SK-N-MC (cell line): ENCODE results near the gene FRMD4A.

Experiments
- DNase-seq: peaks from one replicate; pipeline ENCODE4 v3.0.0-alpha.2; 2011; ENCODE audit warnings: low read depth, low spot score
- H3K27ac ChIP-seq: fragments of 200-600 bp; sonication (generic); 2 replicates; pipeline ENCODE4 v1.5.1; 2016; ENCODE audit warnings: mixed run types
- H3K36me3 ChIP-seq: fragments of 200-600 bp; sonication (generic); 2 replicates; pipeline ENCODE4 v1.6.1; 2017; ENCODE audit warnings: antibody characterized with exemption, low read length, mixed read lengths; ENCODE audit not compliant: insufficient read depth
- H3K4me3 ChIP-seq: fragments of 200-600 bp; sonication (generic); 2 replicates; pipeline ENCODE4 v1.5.1; 2016
- H3K9ac ChIP-seq: fragments of 200-600 bp; sonication (generic); 2 replicates; pipeline ENCODE4 v1.8.0; 2017; ENCODE audit warnings: mixed run types, mixed read lengths; ENCODE audit not compliant: insufficient read length
- H3K9me3 ChIP-seq: fragments of 200-600 bp; sonication (generic); 2 replicates; pipeline ENCODE4 v1.6.1; 2017; ENCODE audit warnings: low read depth, mild to moderate bottlenecking, antibody characterized with exemption, low read length, moderate library complexity, mixed read lengths
- EZH2 ChIP-seq: fragments of 200-600 bp; sonication (generic); IDR thresholded peaks from one replicate; pipeline ENCODE4 v1.6.1; 2017; ENCODE audit warnings: antibody characterized with exemption
- FOXP2 ChIP-seq: optimal IDR thresholded peaks from 2 replicates; pipeline ENCODE3; 2011; ENCODE audit warnings: mild to moderate bottlenecking, moderate library complexity; ENCODE audit not compliant: insufficient read depth; ENCODE audit errors: extremely low read length, control extremely low read depth
- POLR2AphosphoS5 ChIP-seq: IDR thresholded peaks from 2 replicates; pipeline ENCODE4 v1.6.1; 2012; ENCODE audit warnings: mild to moderate bottlenecking, low read depth, low read length, borderline replicate concordance

Gene FRMD4A

GRCh38 chr10:13731799-13732198, 598.9 kb downstream of the FRMD4A start:
- Histone ChIP-seq H3K9me3 (no peaks in the 10 kb centered on the region), H3K36me3 (no peaks in the 10 kb centered on the region)
- DNase-seq, result no peak

GRCh38 chr10:13730956-13731355, 599.8 kb downstream of the FRMD4A start:
- TF ChIP-seq EZH2 (no peak), FOXP2 (no peak), POLR2AphosphoS5 (no peak)
- H3K27ac ChIP-seq, result no peak overlapping the region
- H3K9me3 ChIP-seq, result no peaks in the 10 kb centered on the region
- no peak for DNase-seq
- no peak overlapping the region for H3K9ac ChIP-seq
- no peak overlapping the region for H3K4me3 ChIP-seq
- H3K36me3 ChIP-seq, result no peaks in the 10 kb centered on the region

More at GRCh38 chr10:13731799-13732198, 598.9 kb downstream of the FRMD4A start:
- TF ChIP-seq POLR2AphosphoS5, result no peak
- TF ChIP-seq FOXP2, result no peak
- no peak for TF ChIP-seq EZH2
- no peak overlapping the region for H3K27ac ChIP-seq
- no peak overlapping the region for H3K9ac ChIP-seq
- no peak overlapping the region for H3K4me3 ChIP-seq

- H3K9me3 ChIP-seq, result no peaks in the 10 kb centered on the region
- no peaks in the 10 kb centered on the region for H3K36me3 ChIP-seq
- DNase-seq, result no peak
- TF ChIP-seq EZH2, result no peak
- no peak for TF ChIP-seq POLR2AphosphoS5
- TF ChIP-seq FOXP2, result no peak
- no peak overlapping the region for H3K4me3 ChIP-seq
- H3K27ac ChIP-seq, result no peak overlapping the region
- no peak overlapping the region for H3K9ac ChIP-seq
These were observed 600.4 kb downstream of the FRMD4A start for GRCh38 chr10:13730306-13730652.

GRCh38 chr10:13729586-13730305, 601.0 kb downstream of the FRMD4A start:
- no peak overlapping the region for H3K9ac ChIP-seq
- no peaks in the 10 kb centered on the region for H3K9me3 ChIP-seq
- no peak overlapping the region for H3K4me3 ChIP-seq
- no peak overlapping the region for H3K27ac ChIP-seq
- no peaks in the 10 kb centered on the region for H3K36me3 ChIP-seq
- TF ChIP-seq POLR2AphosphoS5, result no peak
- no peak for TF ChIP-seq FOXP2
- no peak for TF ChIP-seq EZH2
- no peak for DNase-seq

GRCh38 chr10:13728898-13729535, 601.7 kb downstream of the FRMD4A start:
- no peak for DNase-seq
- H3K27ac ChIP-seq, result no peak overlapping the region
- H3K36me3 ChIP-seq, result no peaks in the 10 kb centered on the region
- TF ChIP-seq EZH2 (no peak), FOXP2 (no peak), POLR2AphosphoS5 (no peak)
- no peak overlapping the region for H3K9ac ChIP-seq
- no peak overlapping the region for H3K4me3 ChIP-seq
- no peaks in the 10 kb centered on the region for H3K9me3 ChIP-seq

GRCh38 chr10:13725594-13725993, 605.1 kb downstream of the FRMD4A start:
- Histone ChIP-seq H3K27ac (no peak overlapping the region), H3K4me3 (no peak overlapping the region), H3K9me3 (no peaks in the 10 kb centered on the region), H3K9ac (no peak overlapping the region), H3K36me3 (no peaks in the 10 kb centered on the region)
- TF ChIP-seq EZH2 (no peak), POLR2AphosphoS5 (no peak), FOXP2 (no peak)
- no peak for DNase-seq

- no peak for DNase-seq
These were observed 606.2 kb downstream of the FRMD4A start for GRCh38 chr10:13724484-13724883.

GRCh38 chr10:13722747-13723653, 607.7 kb downstream of the FRMD4A start:
- no peak overlapping the region for H3K27ac ChIP-seq
- TF ChIP-seq EZH2, result no peak
- no peak for TF ChIP-seq FOXP2
- no peak for TF ChIP-seq POLR2AphosphoS5
- no peak overlapping the region for H3K4me3 ChIP-seq
- DNase-seq, result no peak
- H3K9me3 ChIP-seq, result no peaks in the 10 kb centered on the region
- H3K9ac ChIP-seq, result no peak overlapping the region
- H3K36me3 ChIP-seq, result no peaks in the 10 kb centered on the region

More at GRCh38 chr10:13724484-13724883, 606.2 kb downstream of the FRMD4A start:
- H3K9me3 ChIP-seq, result no peaks in the 10 kb centered on the region
- no peak overlapping the region for H3K27ac ChIP-seq
- no peaks in the 10 kb centered on the region for H3K36me3 ChIP-seq
- no peak for TF ChIP-seq POLR2AphosphoS5
- no peak for TF ChIP-seq EZH2
- TF ChIP-seq FOXP2, result no peak
- H3K9ac ChIP-seq, result no peak overlapping the region
- H3K4me3 ChIP-seq, result no peak overlapping the region
